Liver (tissue), 9 donors: ENCODE results near the gene RELN. TPM values are rescaled to one million over a fixed set of nuclear protein-coding genes. Genes with fewer than 3 reads are reported as not detected.
"Not testable (repeated sequence)": the region's sequence is repeated elsewhere in the genome, so short reads cannot be mapped to it uniquely, and the experiment has no call there.

ENCODE experiments used
- DNase-seq: peaks from one replicate; pipeline ENCODE4 v3.0.0-alpha.2; 2017; ENCODE audit warnings: low spot score
- H3K27ac ChIP-seq, 2 donors: one replicate each; pipeline ENCODE4 v1.7.0; 2013; ENCODE audit warnings: inconsistent platforms in 2 of 2, low read length in 2 of 2, control low read depth in 1 of 2, low read depth in 1 of 2, mild to moderate bottlenecking in 1 of 2
- H3K27me3 ChIP-seq, 4 donors: one replicate each; pipeline versions ENCODE4 v1.6.1 to v1.7.0; 2013; ENCODE audit warnings: low read length in 3 of 4, inconsistent platforms in 1 of 4, mild to moderate bottlenecking in 1 of 4, moderate library complexity in 1 of 4; ENCODE audit not compliant: control insufficient read depth in 4 of 4, insufficient read depth in 4 of 4
- H3K36me3 ChIP-seq, 4 donors: one replicate each; pipeline versions ENCODE4 v1.6.1 to v1.7.0; 2013; ENCODE audit warnings: low read length in 3 of 4, mild to moderate bottlenecking in 3 of 4, low read depth in 1 of 4, moderate library complexity in 1 of 4; ENCODE audit not compliant: control insufficient read depth in 4 of 4, insufficient read depth in 3 of 4
- H3K4me1 ChIP-seq, 4 donors: one replicate each; pipeline versions ENCODE4 v1.6.1 to v1.7.0; 2013; ENCODE audit warnings: low read length in 3 of 4, mild to moderate bottlenecking in 3 of 4, moderate library complexity in 1 of 4; ENCODE audit not compliant: control insufficient read depth in 4 of 4, insufficient read depth in 4 of 4
- H3K4me3 ChIP-seq, 3 donors: one replicate each; pipeline versions ENCODE4 v1.6.1 to v1.7.0; 2013; ENCODE audit warnings: low read length in 3 of 3, control low read depth in 1 of 3, low read depth in 1 of 3, mild to moderate bottlenecking in 1 of 3
- H3K9ac ChIP-seq, 2 donors: one replicate each; pipeline ENCODE4 v1.7.0; 2013; ENCODE audit warnings: low read length in 2 of 2, mild to moderate bottlenecking in 2 of 2, moderate library complexity in 2 of 2, control low read depth in 1 of 2, low read depth in 1 of 2
- H3K9me3 ChIP-seq, 4 donors: one replicate each; pipeline versions ENCODE4 v1.6.1 to v1.7.0; 2013; ENCODE audit warnings: low read length in 3 of 4; ENCODE audit not compliant: control insufficient read depth in 4 of 4
- ATF3 ChIP-seq: IDR thresholded peaks from 2 replicates; pipeline ENCODE4 v1.6.1; 2016; ENCODE audit warnings: antibody characterized with exemption
- EGR1 ChIP-seq, 2 donors: IDR thresholded peaks; 2 replicates each; pipeline ENCODE4 v1.6.1; 2016 to 2018; ENCODE audit warnings: antibody characterized with exemption in 2 of 2, low read depth in 2 of 2
- FOXA1 ChIP-seq: IDR thresholded peaks from 2 replicates; pipeline ENCODE4 v1.6.1; 2016; ENCODE audit warnings: antibody characterized with exemption
- FOXA2 ChIP-seq: IDR thresholded peaks from 2 replicates; pipeline ENCODE4 v1.6.1; 2016; ENCODE audit warnings: antibody characterized with exemption
- GABPA ChIP-seq, 2 donors: IDR thresholded peaks in 1 of 2; conservative IDR thresholded peaks in 1 of 2; 2 replicates each; pipeline ENCODE4 v1.6.1; 2016; ENCODE audit warnings: antibody characterized with exemption in 2 of 2, mild to moderate bottlenecking in 1 of 2, moderate library complexity in 1 of 2
- HNF4A ChIP-seq, 2 donors: conservative IDR thresholded peaks; 2 replicates each; pipeline ENCODE4 v1.6.1; 2016; ENCODE audit warnings: antibody characterized with exemption in 2 of 2, mild to moderate bottlenecking in 2 of 2
- HNF4G ChIP-seq: IDR thresholded peaks from 2 replicates; pipeline ENCODE4 v1.6.1; 2016; ENCODE audit warnings: antibody characterized with exemption
- JUND ChIP-seq, 2 donors: IDR thresholded peaks; 2 replicates each; pipeline ENCODE4 v1.6.1; 2016; ENCODE audit warnings: antibody characterized with exemption in 2 of 2
- NR2F2 ChIP-seq: IDR thresholded peaks from 2 replicates; pipeline ENCODE4 v1.6.1; 2016; ENCODE audit warnings: antibody characterized with exemption
- RAD21 ChIP-seq, 2 donors: IDR thresholded peaks; 2 replicates each; pipeline ENCODE4 v1.6.1; 2016; ENCODE audit warnings: antibody characterized with exemption in 2 of 2, mild to moderate bottlenecking in 2 of 2
- REST ChIP-seq: IDR thresholded peaks from 2 replicates; pipeline ENCODE4 v1.6.1; 2016; ENCODE audit warnings: antibody characterized with exemption, mild to moderate bottlenecking
- RXRA ChIP-seq, 2 donors: IDR thresholded peaks; 2 replicates each; pipeline ENCODE4 v1.6.1; 2017 to 2018; ENCODE audit warnings: antibody characterized with exemption in 2 of 2, mild to moderate bottlenecking in 1 of 2
- SP1 ChIP-seq: IDR thresholded peaks from 2 replicates; pipeline ENCODE4 v1.6.1; 2018; ENCODE audit warnings: antibody characterized with exemption, mild to moderate bottlenecking
- TAF1 ChIP-seq: conservative IDR thresholded peaks from 2 replicates; pipeline ENCODE4 v1.6.1; 2016; ENCODE audit warnings: antibody characterized with exemption, mild to moderate bottlenecking
- YY1 ChIP-seq: IDR thresholded peaks from 2 replicates; pipeline ENCODE4 v1.6.1; 2016; ENCODE audit warnings: antibody characterized with exemption, mild to moderate bottlenecking
- WGBS: extraction: QIAGEN DNeasy Blood & Tissue Kit; methylation state at CpG from one replicate; pipeline ENCODE4 v1.1.7; 2013; 5-methylcytosine and 5-hydroxymethylcytosine counted together
- polyA plus RNA-seq, 2 donors: library from polyadenylated mRNA; stranded (reverse) in 1 of 2; unstranded in 1 of 2; fragments of 200-250 nt in 1 of 2; fragments of >200 nt in 1 of 2; fragmentation: Nextera tagmentation in 1 of 2; extraction: Ambion mirVana in 1 of 2; gene quantifications; one replicate each; pipeline versions ENCODE4 v1.2.1 to v1.2.3, GENCODE V29; 2013 to 2015
- total RNA-seq, 2 donors: library from RNA; depleted of rRNA; stranded (reverse); fragments of >200 nt; gene quantifications; one replicate each; pipeline ENCODE4 v1.2.3, GENCODE V29; 2014
- TF ChIP-seq, protein P1 (sequence below): IDR thresholded peaks from 2 replicates; pipeline ENCODE4 v1.6.1; 2016; ENCODE audit warnings: antibody characterized with exemption
- TF ChIP-seq, protein P2 (sequence below): fragments of 150-350 bp; IDR thresholded peaks from 2 replicates; pipeline ENCODE4 v1.5.1; 2017; ENCODE audit warnings: improper control_type of control experiment, low read depth, low read length; ENCODE audit not compliant: missing input control
- donor health status: healthy.
- donor health status: healthy.
- donor health status: healthy.
- donor health status: healthy.
- donor health status: healthy.

RELN gene
- total and polyA plus RNA-seq, 4 donors, result 10.0 to 69.8 (median 28.4) TPM

DNA sequence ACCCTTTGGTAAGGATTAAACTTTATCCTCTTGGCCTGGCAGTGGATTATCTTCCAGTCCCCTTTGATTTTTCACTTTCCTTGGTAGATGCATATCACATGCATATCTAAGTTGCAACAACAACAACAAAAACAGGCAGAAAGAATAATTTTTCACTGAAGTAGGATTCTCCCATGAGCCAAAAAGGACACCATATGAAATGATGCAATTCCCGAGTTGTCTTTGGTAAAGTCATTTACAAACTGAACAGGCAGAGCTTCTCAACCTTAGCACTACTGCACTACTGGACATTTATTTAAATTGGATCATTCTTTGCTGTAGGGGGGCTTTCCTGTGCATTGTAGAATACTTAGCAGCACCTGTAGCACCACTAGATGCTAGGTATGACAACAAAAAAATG lies 195.0 kb downstream of the RELN start:
- 78% methylated on average over 1 of the region's 1 CpG for WGBS
- no peak for TF ChIP-seq GABPA (IDR thresholded peaks at IDR 0.05 in 1 of 2, conservative IDR thresholded peaks at IDR 0.05 in 1 of 2)
- TF ChIP-seq FOXA1, result no peak
- no peak for TF ChIP-seq RXRA (IDR thresholded peaks at IDR 0.05)
- TF ChIP-seq REST, result no peak
- no peak for TF ChIP-seq YY1
- no peak for TF ChIP-seq ATF3
- TF ChIP-seq, protein P1, sequence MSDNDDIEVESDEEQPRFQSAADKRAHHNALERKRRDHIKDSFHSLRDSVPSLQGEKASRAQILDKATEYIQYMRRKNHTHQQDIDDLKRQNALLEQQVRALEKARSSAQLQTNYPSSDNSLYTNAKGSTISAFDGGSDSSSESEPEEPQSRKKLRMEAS, result no peak
- TF ChIP-seq RAD21 (IDR thresholded peaks at IDR 0.05), result no peak
- no peak for TF ChIP-seq HNF4A (conservative IDR thresholded peaks at IDR 0.05)
- H3K36me3 ChIP-seq, result no peaks in the 10 kb centered on the region

DNA sequence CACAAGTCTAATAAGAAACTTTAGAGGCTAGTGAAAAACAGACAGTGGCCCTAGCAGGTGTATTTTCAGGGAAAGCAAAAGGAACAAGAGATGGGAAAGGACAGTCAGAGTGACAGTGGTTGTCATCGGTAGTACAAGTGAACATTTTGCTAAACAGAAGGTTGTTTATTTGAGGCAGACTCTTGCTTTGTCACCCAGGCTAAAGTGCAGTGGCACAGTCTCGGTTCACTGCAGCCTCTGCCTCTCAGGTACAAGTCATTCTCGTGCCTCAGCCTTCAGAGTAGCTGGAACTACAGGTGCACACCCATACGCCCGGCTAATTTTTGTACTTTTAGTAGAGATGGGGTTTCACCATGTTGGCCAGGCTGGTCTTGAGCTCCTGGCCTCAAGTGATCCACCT lies 195.8 kb downstream of the RELN start:
- no peak overlapping the region for H3K9ac ChIP-seq
- H3K4me1 ChIP-seq, result no peaks in the 10 kb centered on the region
- DNase-seq, result no peak
- 81% methylated on average over 5 of the region's 5 CpGs for WGBS
- TF ChIP-seq FOXA1, result no peak
- TF ChIP-seq TAF1, result no peak
- H3K36me3 ChIP-seq, result no peaks in the 10 kb centered on the region
- H3K27me3 ChIP-seq, result no peaks in the 10 kb centered on the region
- no peak overlapping the region for H3K4me3 ChIP-seq
- peaks cover 0 to 5% (median 0%) of the 10 kb centered on the region in 4 donors for H3K9me3 ChIP-seq
- H3K27ac ChIP-seq, result no peak overlapping the region

More for the DNA sequence above, 195.0 kb downstream of the RELN start:
- Histone ChIP-seq H3K27ac (no peak overlapping the region), H3K4me3 (no peak overlapping the region), H3K27me3 (no peaks in the 10 kb centered on the region), H3K4me1 (no peaks in the 10 kb centered on the region), H3K9ac (no peak overlapping the region), H3K9me3 (peaks cover 0 to 5% (median 0%) of the 10 kb centered on the region in 4 donors)
- no peak for DNase-seq

- H3K9ac ChIP-seq, result no peak overlapping the region
- H3K4me3 ChIP-seq, result no peak overlapping the region
- DNase-seq, result no peak
- no peaks in the 10 kb centered on the region for H3K4me1 ChIP-seq
- no peaks in the 10 kb centered on the region for H3K36me3 ChIP-seq
- no peaks in the 10 kb centered on the region for H3K27me3 ChIP-seq
- no peak overlapping the region for H3K27ac ChIP-seq
- TF ChIP-seq NR2F2, result no peak
- no peak for TF ChIP-seq RXRA (IDR thresholded peaks at IDR 0.05)
- TF ChIP-seq HNF4G, result no peak
- no peak for TF ChIP-seq HNF4A (conservative IDR thresholded peaks at IDR 0.05)
- TF ChIP-seq, protein P2, sequence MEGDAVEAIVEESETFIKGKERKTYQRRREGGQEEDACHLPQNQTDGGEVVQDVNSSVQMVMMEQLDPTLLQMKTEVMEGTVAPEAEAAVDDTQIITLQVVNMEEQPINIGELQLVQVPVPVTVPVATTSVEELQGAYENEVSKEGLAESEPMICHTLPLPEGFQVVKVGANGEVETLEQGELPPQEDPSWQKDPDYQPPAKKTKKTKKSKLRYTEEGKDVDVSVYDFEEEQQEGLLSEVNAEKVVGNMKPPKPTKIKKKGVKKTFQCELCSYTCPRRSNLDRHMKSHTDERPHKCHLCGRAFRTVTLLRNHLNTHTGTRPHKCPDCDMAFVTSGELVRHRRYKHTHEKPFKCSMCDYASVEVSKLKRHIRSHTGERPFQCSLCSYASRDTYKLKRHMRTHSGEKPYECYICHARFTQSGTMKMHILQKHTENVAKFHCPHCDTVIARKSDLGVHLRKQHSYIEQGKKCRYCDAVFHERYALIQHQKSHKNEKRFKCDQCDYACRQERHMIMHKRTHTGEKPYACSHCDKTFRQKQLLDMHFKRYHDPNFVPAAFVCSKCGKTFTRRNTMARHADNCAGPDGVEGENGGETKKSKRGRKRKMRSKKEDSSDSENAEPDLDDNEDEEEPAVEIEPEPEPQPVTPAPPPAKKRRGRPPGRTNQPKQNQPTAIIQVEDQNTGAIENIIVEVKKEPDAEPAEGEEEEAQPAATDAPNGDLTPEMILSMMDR, result no peak
- no peak for TF ChIP-seq EGR1 (IDR thresholded peaks at IDR 0.05; ENCODE audit: low read depth in 2 of 2)
- no peak for TF ChIP-seq ATF3
- no peak for TF ChIP-seq RAD21 (IDR thresholded peaks at IDR 0.05)
- no peak for TF ChIP-seq JUND (IDR thresholded peaks at IDR 0.05)
- no peak for TF ChIP-seq TAF1
- no peak for TF ChIP-seq YY1
- no peak for TF ChIP-seq SP1
- no peak for TF ChIP-seq GABPA (IDR thresholded peaks at IDR 0.05 in 1 of 2, conservative IDR thresholded peaks at IDR 0.05 in 1 of 2)
- no peak for TF ChIP-seq FOXA2
- H3K9me3 ChIP-seq, result peaks cover 0 to 5% (median 0%) of the 10 kb centered on the region in 4 donors
Measured at GRCh38 chr7:103791894-103792293, 197.6 kb downstream of the RELN start.

DNA sequence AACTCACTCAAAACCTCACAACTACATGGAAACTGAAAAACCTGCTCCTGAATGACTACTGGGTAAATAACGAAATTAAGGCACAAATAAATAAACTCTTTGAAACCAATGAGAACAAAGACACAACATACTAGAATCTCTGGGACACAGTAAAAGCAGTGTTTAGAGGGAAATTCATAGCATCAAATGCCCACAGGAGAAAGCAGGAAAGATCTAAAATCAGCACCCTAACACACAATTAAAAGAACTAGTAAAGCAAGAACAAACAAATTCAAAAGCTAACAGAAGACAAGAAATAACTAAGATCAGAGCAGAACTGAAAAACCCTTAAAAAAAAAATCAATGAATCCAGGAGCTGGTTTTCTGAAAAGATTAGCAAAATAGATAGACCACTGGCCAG lies 202.4 kb downstream of the RELN start:
- H3K4me1 ChIP-seq, H3K4me3 ChIP-seq, H3K9ac ChIP-seq, H3K27ac ChIP-seq, DNase-seq, H3K9me3 ChIP-seq, H3K27me3 ChIP-seq, H3K36me3 ChIP-seq: not testable (repeated sequence)
- 75% methylated on average over 1 of the region's 1 CpG for WGBS
